ENCODE results near the gene ITSN1. TPM values are rescaled to one million over a fixed set of nuclear protein-coding genes. Genes with fewer than 3 reads are reported as not detected.
"Not testable (repeated sequence)": the region's sequence is repeated elsewhere in the genome, so short reads cannot be mapped to it uniquely, and the experiment has no call there.

The ITSN1 gene
- total and polyA plus RNA-seq, 12 donors, result 20.0 to 60.5 (median 36.7) TPM

DNA sequence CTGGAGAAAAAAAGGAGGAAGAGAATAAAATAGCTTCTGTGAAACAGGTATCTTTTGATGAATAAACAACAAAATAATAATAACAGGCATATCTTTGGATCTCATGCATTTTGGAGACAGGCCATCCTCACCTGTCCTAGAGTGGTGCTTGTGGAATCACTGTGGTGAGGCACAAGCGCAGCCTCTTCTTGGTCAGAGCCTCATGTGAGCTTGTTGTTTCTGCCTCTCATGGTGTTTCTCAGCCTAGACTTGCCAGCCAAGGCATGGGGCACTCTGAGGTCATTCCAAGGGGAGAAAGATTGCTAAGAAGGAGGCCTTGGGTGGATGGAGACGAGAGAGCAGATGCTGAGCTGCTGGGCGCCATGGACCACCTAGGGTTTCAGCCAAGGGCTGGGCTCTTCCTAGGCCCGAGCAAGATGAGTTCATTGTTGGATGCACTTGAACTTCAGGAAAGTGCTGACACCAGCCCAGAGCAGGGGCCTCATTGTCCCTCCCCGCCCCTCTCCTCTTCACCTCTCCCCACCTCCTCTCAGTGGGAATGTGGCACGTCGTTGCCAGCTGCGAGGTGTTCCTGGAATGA lies 223.8 kb downstream of the ITSN1 start:
- H3K27ac ChIP-seq, result no peak overlapping the region
- TF ChIP-seq POLR2A (IDR thresholded peaks at IDR 0.05), result no peak
- H3K9me3 ChIP-seq (replicated peaks in 1 of 3), result no peaks in the 10 kb centered on the region
- no peaks in the 10 kb centered on the region for H3K36me3 ChIP-seq (replicated peaks in 1 of 2)
- no peaks in the 10 kb centered on the region for H3K27me3 ChIP-seq
- H3K4me1 ChIP-seq (replicated peaks in 1 of 2), result no peaks in the 10 kb centered on the region
- no peak overlapping the region for H3K4me3 ChIP-seq
- 83 to 100% (median 89%) methylated on average over 2 to 8 of the region's 8 CpGs for WGBS, 4 donors
- DNase-seq, result no peak
- intact Hi-C loops (cut with DNase I), result no loop called here

- no peaks in the 10 kb centered on the region for H3K4me1 ChIP-seq (replicated peaks in 1 of 2)
- 78 to 100% (median 88%) methylated on average over 2 of the region's 2 CpGs for WGBS, 4 donors
- no peak overlapping the region for H3K27ac ChIP-seq
- H3K4me3 ChIP-seq, result no peak overlapping the region
- TF ChIP-seq CTCF (IDR thresholded peaks at IDR 0.05) (no peak), POLR2A (IDR thresholded peaks at IDR 0.05) (no peak)
- H3K27me3 ChIP-seq, result no peaks in the 10 kb centered on the region
- DNase-seq, result no peak
- intact Hi-C loops (cut with DNase I), result no loop called here
- no peaks in the 10 kb centered on the region for H3K36me3 ChIP-seq (replicated peaks in 1 of 2)
- no peaks in the 10 kb centered on the region for H3K9me3 ChIP-seq (replicated peaks in 1 of 3)
Measured at GRCh38 chr21:33866826-33867225, 224.5 kb downstream of the ITSN1 start.

DNA sequence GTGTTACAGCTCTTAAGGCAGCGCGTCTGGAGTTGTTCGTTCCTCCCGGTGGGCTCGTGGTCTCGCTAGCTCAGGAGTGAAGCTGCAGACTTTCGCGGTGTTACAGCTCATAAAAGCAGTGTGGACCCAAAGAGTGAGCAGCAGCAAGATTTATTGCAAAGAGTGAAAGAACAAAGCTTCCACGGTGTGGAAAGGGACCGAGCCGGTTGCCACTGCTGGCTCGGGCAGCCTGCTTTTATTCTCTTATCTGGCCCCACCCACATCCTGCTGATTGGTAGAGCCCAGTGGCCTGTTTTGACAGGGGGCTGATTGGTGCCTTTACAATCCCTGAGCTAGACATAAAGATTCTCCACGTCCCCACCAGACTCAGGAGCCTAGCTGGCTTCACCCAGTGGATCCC lies 225.6 kb downstream of the ITSN1 start:
- 80 to 84% (median 83%) methylated on average over 10 to 13 of the region's 13 CpGs for WGBS, 4 donors
- DNase-seq, H3K27me3 ChIP-seq: not testable (repeated sequence)

DNA sequence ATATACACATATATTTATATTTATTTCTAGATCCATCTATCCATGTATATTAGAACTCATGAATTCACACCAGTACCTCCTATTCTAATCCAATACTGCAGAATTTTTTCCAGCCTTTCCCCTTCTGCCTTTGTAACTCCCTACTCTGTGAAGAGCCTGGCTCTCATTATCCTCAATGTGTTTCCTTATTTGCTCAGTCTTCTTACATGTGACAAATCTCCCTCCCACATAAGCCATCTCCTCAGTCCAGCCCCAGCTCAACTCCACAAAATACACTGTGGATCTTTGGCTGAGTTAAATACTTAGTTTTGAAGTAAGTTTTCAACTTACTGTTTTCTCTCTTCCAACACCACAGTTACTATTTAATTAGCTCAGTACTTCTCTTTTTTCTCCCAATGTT lies 227.6 kb downstream of the ITSN1 start:
- Histone ChIP-seq H3K4me1 (replicated peaks in 1 of 2) (no peaks in the 10 kb centered on the region), H3K4me3 (no peak overlapping the region), H3K27me3 (no peaks in the 10 kb centered on the region), H3K9me3 (replicated peaks in 1 of 3) (no peaks in the 10 kb centered on the region), H3K27ac (no peak overlapping the region), H3K36me3 (replicated peaks in 1 of 2) (no peaks in the 10 kb centered on the region)
- TF ChIP-seq CTCF (IDR thresholded peaks at IDR 0.05), result no peak
- no peak for TF ChIP-seq POLR2A (IDR thresholded peaks at IDR 0.05)
- intact Hi-C loops (cut with DNase I), result no loop called here
- DNase-seq, result no peak

More for the DNA sequence above, 225.6 kb downstream of the ITSN1 start:
- intact Hi-C loops (cut with DNase I); H3K27ac ChIP-seq; H3K36me3 ChIP-seq (replicated peaks in 1 of 2); H3K9me3 ChIP-seq (replicated peaks in 1 of 3); H3K4me3 ChIP-seq; H3K4me1 ChIP-seq (replicated peaks in 1 of 2): not testable (repeated sequence)

- no peaks in the 10 kb centered on the region for H3K9me3 ChIP-seq (replicated peaks in 1 of 3)
- H3K36me3 ChIP-seq (replicated peaks in 1 of 2), result no peaks in the 10 kb centered on the region
- H3K27me3 ChIP-seq, result no peaks in the 10 kb centered on the region
- no peak overlapping the region for H3K4me3 ChIP-seq
- intact Hi-C loops (cut with DNase I), result no loop called here
- H3K27ac ChIP-seq, result no peak overlapping the region
- TF ChIP-seq CTCF (IDR thresholded peaks at IDR 0.05) (no peak), POLR2A (IDR thresholded peaks at IDR 0.05) (no peak)
- DNase-seq, result no peak
- no peaks in the 10 kb centered on the region for H3K4me1 ChIP-seq (replicated peaks in 1 of 2)
- WGBS, 4 donors, result 88 to 94% (median 92%) methylated on average over 3 to 4 of the region's 4 CpGs
Measured at GRCh38 chr21:33870768-33871167, 228.5 kb downstream of the ITSN1 start.
